Left ventricle myocardium inferior (tissue), 1 donor: ENCODE results near the gene RAD51B. TPM values are rescaled to one million over a fixed set of nuclear protein-coding genes. Genes with fewer than 3 reads are reported as not detected.
A peak's percentile ranks its signal among the peaks of the same experiment; 100 is the strongest.

ENCODE experiments used
- DNase-seq: peaks from one replicate; pipeline ENCODE4 v3.0.0-alpha.2; 2020
- H3K27ac ChIP-seq: fragments of 200-600 bp; replicated peaks from 2 replicates; pipeline ENCODE4 v1.8.0; 2021
- H3K27me3 ChIP-seq: fragments of 200-600 bp; 2 replicates; pipeline ENCODE4 v1.8.0; 2021; ENCODE audit warnings: low read depth
- H3K36me3 ChIP-seq: fragments of 200-600 bp; 2 replicates; pipeline ENCODE4 v1.8.0; 2021
- H3K4me1 ChIP-seq: fragments of 200-600 bp; 2 replicates; pipeline ENCODE4 v1.8.0; 2021
- H3K4me3 ChIP-seq: fragments of 200-600 bp; 2 replicates; pipeline ENCODE4 v1.8.0; 2021; ENCODE audit warnings: mild to moderate bottlenecking, moderate library complexity
- H3K9me3 ChIP-seq: fragments of 200-600 bp; replicated peaks from 2 replicates; pipeline ENCODE4 v1.8.0; 2021
- intact Hi-C: fragments of 100-400 bp; cut with micrococcal nuclease; formaldehyde crosslinking; loops from one replicate; pipeline ENCODE4 v1.11.0; 2022
- total RNA-seq: library from RNA; stranded (reverse); fragmentation: NEBNext Ultra II Directional; extraction: Animal tissue kit (Norgen Biotek cat#: 25700); gene quantifications from one replicate; pipeline ENCODE4 v1.2.1, GENCODE V29; 2021
- TF ChIP-seq, protein P1 (sequence below): fragments of 200-600 bp; IDR thresholded peaks from 2 replicates; pipeline ENCODE4 v1.8.0; 2021; ENCODE audit warnings: antibody characterized with exemption, mild to moderate bottlenecking, borderline replicate concordance
- donor health status: DM: no; HTN: yes; CAD: no; lungs with severe emphysema.

RAD51B gene
- total RNA-seq, 1 donor from 2014 or later: 2.4 TPM

DNA sequence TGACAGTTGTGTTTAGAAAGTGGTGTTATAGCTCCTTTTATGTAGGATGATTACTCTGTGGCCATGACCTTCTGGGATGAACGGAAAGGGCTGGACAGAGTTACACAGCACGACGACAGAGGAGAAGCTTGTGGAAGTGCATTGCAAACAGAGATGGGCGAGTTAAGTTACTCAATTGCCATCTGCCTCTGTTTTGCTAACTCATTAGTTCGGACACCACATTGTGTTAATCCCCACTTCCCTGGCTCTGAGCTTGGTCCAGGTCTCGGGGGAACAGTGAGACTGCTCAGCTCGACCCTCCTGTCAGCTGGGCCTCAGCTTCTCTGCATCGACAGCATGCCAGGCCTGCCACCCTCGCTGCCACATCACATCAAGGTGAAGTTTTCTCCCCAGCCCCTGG lies 565.3 kb downstream of the RAD51B start:
- Histone ChIP-seq H3K9me3 (no peaks in the 10 kb centered on the region), H3K4me1 (peaks cover 42% of the 10 kb centered on the region), H3K27me3 (no peaks in the 10 kb centered on the region), H3K27ac (peak overlapping the region; percentile 68), H3K4me3 (no peak overlapping the region), H3K36me3 (no peaks in the 10 kb centered on the region)
- TF ChIP-seq, protein P1, sequence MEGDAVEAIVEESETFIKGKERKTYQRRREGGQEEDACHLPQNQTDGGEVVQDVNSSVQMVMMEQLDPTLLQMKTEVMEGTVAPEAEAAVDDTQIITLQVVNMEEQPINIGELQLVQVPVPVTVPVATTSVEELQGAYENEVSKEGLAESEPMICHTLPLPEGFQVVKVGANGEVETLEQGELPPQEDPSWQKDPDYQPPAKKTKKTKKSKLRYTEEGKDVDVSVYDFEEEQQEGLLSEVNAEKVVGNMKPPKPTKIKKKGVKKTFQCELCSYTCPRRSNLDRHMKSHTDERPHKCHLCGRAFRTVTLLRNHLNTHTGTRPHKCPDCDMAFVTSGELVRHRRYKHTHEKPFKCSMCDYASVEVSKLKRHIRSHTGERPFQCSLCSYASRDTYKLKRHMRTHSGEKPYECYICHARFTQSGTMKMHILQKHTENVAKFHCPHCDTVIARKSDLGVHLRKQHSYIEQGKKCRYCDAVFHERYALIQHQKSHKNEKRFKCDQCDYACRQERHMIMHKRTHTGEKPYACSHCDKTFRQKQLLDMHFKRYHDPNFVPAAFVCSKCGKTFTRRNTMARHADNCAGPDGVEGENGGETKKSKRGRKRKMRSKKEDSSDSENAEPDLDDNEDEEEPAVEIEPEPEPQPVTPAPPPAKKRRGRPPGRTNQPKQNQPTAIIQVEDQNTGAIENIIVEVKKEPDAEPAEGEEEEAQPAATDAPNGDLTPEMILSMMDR: no peak
- DNase-seq: no peak
- intact Hi-C loops: no loop called here

DNA sequence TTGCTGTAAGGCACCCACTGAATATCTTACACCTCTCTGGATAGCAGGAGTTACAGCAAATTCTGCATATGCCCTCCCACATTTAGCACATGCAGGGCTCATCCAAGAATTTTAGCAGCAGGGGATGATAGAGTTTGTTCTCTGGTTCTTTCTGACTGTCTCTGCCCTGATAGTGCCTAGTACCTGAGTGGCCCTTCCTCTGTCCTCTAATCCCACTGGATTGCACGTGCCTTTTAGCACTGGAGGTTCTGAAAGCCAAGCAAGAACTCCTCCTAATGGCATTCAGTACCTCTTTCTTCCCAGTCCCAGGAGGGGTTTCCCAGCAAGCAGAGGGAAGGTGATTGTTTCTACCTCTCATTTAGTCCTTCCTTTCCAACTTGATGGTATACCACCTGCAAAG lies 566.9 kb downstream of the RAD51B start:
- H3K4me1 ChIP-seq: peaks cover 40% of the 10 kb centered on the region
- intact Hi-C loops: no loop called here

DNA sequence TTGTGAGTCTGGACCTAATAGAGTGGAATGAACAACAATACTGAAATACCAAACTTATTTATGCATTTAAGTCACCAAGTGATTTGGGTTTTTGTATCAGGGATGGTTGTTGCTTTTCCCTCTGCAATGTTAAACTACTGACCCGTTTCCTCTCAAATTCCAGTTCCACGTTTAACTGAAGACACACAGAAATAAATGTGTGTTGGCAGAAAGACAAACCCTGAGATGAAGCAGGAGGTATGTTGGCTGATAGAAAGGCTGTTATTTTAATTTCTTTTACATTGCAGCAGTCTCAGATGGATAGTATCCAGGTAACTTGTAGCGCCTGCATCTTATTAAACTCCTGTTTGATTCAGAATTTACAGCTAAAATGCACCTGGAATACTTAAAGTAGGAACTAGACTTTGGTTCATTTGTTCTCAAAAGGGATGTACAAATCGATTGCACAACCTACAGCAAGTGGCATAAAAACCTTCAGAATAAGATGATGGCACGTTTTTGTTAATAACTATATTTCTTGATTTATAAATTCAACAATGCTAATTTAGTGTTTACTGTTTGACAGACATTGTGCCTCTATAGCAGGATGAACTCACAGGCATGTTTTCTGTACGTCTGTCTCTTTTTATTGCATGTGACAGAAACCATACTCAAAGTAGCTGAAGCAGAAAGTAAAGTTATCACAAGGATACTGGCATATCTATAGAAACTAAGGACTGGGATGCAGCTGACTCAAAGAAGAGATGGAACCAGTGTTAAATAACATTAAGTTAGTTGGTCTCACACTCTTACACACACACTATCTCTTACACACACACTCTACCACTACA lies 567.6 kb downstream of the RAD51B start:
- peaks cover 47% of the 10 kb centered on the region for H3K4me1 ChIP-seq
- no peaks in the 10 kb centered on the region for H3K36me3 ChIP-seq
- intact Hi-C loops: no loop called here
- H3K9me3 ChIP-seq: no peaks in the 10 kb centered on the region
- TF ChIP-seq, protein P1: no peak
- DNase-seq: no peak
- H3K27ac ChIP-seq: peak overlapping the region; percentile 15
- no peak overlapping the region for H3K4me3 ChIP-seq
- H3K27me3 ChIP-seq: no peaks in the 10 kb centered on the region

More for the DNA sequence above, 566.9 kb downstream of the RAD51B start:
- H3K36me3 ChIP-seq: no peaks in the 10 kb centered on the region
- TF ChIP-seq, protein P1: no peak
- no peaks in the 10 kb centered on the region for H3K9me3 ChIP-seq
- peak overlapping the region; percentile 15 for H3K27ac ChIP-seq
- DNase-seq: no peak
- H3K4me3 ChIP-seq: no peak overlapping the region
- no peaks in the 10 kb centered on the region for H3K27me3 ChIP-seq

DNA sequence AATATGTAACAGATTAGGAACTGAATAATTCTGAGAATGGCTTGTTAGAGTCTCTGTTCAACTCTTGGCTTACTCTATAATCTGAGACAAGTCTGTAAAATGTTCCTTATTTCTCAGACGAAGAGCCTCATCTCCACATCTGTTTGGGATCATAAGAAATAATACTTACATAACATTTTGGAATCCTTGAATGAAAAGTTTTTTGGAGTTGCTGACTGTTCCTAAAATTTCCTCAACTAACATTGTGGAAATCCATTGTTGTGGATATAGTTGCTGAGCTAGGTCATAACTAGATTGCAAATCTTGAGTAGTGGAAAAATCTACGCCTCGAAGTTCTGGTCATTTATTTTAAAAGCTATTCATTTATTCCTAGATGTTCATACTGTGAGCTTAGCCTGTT lies 570.4 kb downstream of the RAD51B start:
- intact Hi-C loops: no loop called here
- peak overlapping the region; percentile 78 for H3K27ac ChIP-seq
- DNase-seq: no peak

DNA sequence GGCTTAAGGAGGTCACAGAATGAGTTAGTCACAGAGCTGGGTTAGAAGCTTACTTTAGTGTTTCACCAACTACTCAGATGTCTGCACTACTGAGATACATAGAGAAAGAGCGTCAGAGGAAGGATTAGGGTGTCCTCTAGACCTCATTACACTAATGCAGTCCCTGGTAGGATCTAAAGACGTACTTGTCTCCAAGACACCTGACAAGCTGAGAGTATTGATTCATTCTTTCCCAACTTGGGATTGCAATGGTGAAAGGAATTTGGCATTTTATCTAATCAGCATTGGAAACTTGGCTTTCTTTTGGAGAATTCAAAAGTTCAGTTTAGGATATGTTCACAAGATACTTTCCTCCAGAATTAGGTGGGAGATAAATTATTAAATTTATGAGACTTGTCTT lies 571.2 kb downstream of the RAD51B start:
- TF ChIP-seq, protein P1: no peak
- intact Hi-C loops: no loop called here
- H3K4me1 ChIP-seq: peaks cover 67% of the 10 kb centered on the region
- H3K9me3 ChIP-seq: no peaks in the 10 kb centered on the region
- no peak for DNase-seq
- no peaks in the 10 kb centered on the region for H3K27me3 ChIP-seq
- no peaks in the 10 kb centered on the region for H3K36me3 ChIP-seq
- peak overlapping the region; percentile 78 for H3K27ac ChIP-seq
- no peak overlapping the region for H3K4me3 ChIP-seq

More for the DNA sequence above, 570.4 kb downstream of the RAD51B start:
- no peaks in the 10 kb centered on the region for H3K27me3 ChIP-seq
- TF ChIP-seq, protein P1: no peak
- no peaks in the 10 kb centered on the region for H3K9me3 ChIP-seq
- H3K4me1 ChIP-seq: peaks cover 60% of the 10 kb centered on the region
- H3K4me3 ChIP-seq: no peak overlapping the region
- H3K36me3 ChIP-seq: no peaks in the 10 kb centered on the region
